AG10803 (cell line): ENCODE measurements around the gene TSPEAR.
"Not testable (repeated sequence)": the region's sequence is repeated elsewhere in the genome, so short reads cannot be mapped to it uniquely, and the experiment has no call there.

Experiments
- DNase-seq: peaks from one replicate; pipeline ENCODE4 v3.0.0; 2010; ENCODE audit warnings: low read depth
- H3K4me3 ChIP-seq: 2 replicates; pipeline ENCODE4 v1.5.1; 2011; ENCODE audit warnings: mild to moderate bottlenecking, low read length, control low read depth
- TF ChIP-seq, protein P1 (sequence below): conservative IDR thresholded peaks from 2 replicates; pipeline ENCODE4 v1.5.1; 2011; ENCODE audit warnings: mild to moderate bottlenecking, low read length, control low read depth, inconsistent platforms

The TSPEAR gene

DNA sequence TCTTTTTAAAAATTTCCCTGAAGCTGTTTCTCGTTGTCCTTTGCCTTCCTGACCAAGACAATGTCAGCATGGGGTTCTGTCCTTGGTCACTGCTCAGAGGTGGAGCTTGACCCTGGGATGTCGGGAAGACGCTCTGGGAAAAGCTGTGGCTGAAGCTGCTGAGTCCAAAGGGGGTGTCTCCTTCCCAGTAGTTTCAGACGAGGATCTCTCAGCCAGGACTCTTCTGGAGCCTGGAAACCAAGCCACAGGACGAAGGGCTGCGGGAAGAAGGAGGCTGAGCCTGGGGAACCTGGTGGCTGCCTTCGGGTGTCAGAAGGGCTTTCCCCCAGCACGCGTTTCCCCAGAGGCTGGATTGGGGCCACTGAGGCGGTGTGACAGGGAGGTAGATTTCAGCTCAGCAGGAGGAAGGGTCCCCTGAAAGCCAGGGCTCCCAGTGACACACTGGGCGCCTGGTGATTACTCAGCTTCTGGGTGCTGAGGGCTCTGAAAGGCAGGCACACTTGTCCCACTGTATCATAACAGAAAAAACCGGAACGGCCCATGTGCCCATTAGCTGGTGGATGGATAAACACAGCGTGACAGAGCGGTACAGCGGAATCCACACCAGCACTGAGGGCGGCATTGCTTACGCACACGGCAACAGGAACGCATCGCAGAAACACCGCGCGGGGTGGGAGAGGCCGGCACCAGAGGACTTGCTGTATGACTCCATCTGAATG lies 24.4 kb downstream of the TSPEAR start:
- TF ChIP-seq, protein P1, sequence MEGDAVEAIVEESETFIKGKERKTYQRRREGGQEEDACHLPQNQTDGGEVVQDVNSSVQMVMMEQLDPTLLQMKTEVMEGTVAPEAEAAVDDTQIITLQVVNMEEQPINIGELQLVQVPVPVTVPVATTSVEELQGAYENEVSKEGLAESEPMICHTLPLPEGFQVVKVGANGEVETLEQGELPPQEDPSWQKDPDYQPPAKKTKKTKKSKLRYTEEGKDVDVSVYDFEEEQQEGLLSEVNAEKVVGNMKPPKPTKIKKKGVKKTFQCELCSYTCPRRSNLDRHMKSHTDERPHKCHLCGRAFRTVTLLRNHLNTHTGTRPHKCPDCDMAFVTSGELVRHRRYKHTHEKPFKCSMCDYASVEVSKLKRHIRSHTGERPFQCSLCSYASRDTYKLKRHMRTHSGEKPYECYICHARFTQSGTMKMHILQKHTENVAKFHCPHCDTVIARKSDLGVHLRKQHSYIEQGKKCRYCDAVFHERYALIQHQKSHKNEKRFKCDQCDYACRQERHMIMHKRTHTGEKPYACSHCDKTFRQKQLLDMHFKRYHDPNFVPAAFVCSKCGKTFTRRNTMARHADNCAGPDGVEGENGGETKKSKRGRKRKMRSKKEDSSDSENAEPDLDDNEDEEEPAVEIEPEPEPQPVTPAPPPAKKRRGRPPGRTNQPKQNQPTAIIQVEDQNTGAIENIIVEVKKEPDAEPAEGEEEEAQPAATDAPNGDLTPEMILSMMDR: no peak
- DNase-seq: no peak
- H3K4me3 ChIP-seq: no peak overlapping the region

DNA sequence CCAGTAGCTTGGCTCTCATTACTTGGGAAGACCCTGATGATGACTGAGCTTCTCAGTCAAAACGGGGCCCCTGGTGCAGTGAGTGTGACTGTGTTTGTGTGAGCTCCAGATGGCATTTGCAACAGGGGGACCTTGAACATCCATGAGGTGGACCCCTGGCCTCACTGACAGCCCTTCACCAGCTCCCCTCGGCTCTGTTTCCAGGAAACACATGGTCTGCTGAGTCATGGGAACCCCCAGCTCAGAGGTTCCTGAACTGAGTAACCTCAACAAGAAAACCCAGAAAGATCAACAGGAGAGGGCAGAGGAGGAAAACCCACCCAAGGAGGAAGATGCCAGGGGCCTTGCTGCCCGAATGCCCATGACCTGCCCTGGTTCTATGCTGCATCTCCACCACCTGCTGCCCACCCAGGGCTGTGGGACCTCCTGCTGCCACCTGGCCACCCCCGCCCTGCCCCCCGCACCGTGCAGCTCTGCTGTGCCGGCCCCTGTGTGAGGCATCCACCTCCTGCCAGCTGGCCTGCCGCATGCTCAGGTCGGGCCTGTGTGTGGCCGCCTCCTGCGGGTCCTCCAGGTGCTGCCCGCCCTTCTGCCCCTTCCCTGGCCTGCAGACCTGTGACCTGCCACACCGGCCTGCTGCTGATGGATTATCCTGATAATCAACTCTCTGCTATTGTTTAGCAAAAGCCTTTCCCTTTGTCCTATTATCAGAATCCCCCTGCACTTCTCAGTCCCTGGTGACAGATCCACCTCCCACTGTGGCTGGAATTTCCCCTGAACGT lies 25.2 kb downstream of the TSPEAR start:
- TF ChIP-seq, protein P1: no peak
- DNase-seq: no peak
- no peak overlapping the region for H3K4me3 ChIP-seq

DNA sequence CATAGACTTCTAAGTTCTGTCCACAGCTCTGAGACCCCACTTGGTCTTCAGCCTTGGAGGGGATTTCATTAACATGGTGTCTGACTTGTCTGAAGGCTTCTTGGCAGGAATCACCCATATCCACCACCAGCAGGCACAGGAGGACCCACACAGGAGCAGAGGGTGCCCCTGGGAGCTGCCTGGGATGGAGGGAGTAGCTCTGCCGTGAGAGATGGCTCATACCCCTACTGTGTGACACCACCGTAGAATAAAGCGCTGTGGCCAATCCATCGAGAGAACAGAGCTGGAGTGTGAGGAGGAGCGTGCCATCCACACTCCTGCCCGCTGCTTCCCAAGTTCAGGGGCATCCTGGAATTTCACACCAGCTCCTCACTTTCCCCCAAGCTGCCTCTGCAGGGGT lies 26.3 kb downstream of the TSPEAR start:
- DNase-seq, H3K4me3 ChIP-seq: not testable (repeated sequence)

DNA sequence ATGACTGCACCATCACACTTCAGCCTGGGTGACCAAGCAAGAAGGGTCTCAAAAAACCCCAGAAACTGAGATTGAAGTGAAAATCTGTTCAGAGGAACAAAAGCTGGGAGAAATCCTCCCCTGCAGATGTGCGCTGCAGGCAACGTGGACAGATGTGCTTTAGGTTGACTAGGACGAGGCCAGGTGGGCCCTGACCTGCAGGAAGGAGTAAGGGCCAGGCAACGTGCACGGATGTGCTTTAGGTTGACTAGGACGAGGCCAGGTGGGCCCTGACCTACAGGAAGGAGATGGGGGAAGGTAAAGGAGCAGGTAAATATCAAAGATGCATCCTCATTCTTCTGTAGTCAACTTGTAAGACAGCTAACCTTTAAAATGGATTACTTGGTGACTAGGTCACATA lies 26.9 kb downstream of the TSPEAR start:
- DNase-seq: no peak
- TF ChIP-seq, protein P1: no peak
- H3K4me3 ChIP-seq: no peak overlapping the region

- H3K4me3 ChIP-seq: no peak overlapping the region
- no peak for DNase-seq
- TF ChIP-seq, protein P1: no peak
Measured at GRCh38 chr21:44684077-44684476, 27.3 kb downstream of the TSPEAR start.

DNA sequence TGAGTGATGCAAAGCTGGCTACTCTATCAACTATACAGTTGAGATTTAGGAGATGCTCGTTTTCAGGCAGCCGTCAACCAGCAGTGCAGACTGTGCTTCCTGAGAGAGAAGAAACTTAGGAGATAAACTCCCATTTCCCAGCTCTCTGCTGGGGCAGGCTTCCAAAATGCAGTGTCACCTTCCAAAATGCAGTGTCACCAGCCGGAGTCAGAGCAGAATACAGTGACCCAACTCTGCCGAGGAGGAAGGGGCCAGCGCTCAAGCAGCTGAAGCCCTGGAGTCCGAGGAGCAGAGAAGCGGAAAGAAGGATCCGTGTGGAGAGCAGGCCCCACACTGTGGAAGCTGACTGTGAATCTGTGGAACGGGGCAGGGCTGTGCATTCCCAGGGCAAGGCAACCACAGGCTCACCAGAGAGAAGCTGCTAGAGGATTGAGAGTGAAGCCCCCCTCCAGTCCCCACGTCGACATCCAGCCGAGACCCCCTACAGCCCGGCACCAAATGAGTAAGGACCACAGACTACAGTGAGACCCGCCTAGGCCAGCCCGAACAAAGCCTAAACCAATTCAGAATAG lies 28.7 kb downstream of the TSPEAR start:
- DNase-seq: no peak
- H3K4me3 ChIP-seq: no peak overlapping the region
- TF ChIP-seq, protein P1: no peak

DNA sequence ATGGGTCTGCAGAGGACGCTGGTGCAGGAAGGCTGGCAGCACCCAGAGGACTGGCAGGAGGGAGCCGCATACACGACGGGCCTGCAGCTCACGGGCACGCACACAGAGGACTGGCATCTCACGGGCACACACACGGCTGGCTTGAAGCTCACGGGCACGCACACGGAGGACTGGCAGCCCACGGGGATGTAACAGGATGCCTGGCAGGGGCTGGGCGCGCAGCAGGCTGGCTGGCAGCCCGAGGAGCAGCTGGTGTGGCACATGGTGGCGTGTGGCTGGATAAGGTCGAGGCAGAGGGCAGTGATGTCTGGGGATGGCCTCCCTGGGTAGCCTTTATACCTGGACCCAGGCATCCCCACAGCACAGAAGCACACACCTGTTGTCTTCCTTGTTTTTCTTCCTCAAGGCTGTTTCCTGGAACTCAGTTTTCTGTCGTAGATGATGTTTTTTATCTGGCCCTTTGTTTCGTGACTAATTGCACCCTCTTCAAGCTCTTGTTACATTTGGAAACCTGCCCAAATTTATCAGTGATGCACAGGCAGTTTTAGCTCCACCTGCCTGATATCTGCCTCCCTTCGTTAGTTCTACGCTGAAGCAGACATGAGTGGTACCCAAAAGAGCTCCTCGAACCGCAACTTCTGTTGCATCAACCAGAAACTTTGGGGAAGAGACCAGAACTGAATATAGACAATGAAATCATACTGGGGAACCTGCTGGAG lies 29.4 kb downstream of the TSPEAR start, which contains the start of gene KRTAP12-1:
Gene KRTAP12-1, minus strand, starts transcription at position 303 of the 719 bp plus-strand sequence. Its CDS starts 40 bp downstream, at position 263.
- TF ChIP-seq, protein P1: no peak
- DNase-seq: no peak

More for the DNA sequence above, 29.4 kb downstream of the TSPEAR start, which contains the start of gene KRTAP12-1:
- no peak within 1 kb of the TSS for H3K4me3 ChIP-seq
